Measurements from ENCODE around the gene BEND7. TPM values are rescaled to one million over a fixed set of nuclear protein-coding genes. Genes with fewer than 3 reads are reported as not detected.

The BEND7 gene
- total RNA-seq, 1 experiment from 2014 or later = 1.7 TPM

GRCh38 chr10:13396369-13396768, 132.4 kb downstream of the BEND7 start:
- POLR2A ChIA-PET (ENCODE audit: unreplicated experiment) = no interaction called here

GRCh38 chr10:13395540-13395939, 133.3 kb downstream of the BEND7 start:
- Histone ChIP-seq H3K36me3 (ENCODE audit: low read depth) (no peaks in the 10 kb centered on the region), H4K20me1 (ENCODE audit: insufficient read depth) (no peaks in the 10 kb centered on the region), H3K4me3 (no peak overlapping the region), H3K9me2 (ENCODE audit: insufficient read depth) (no peaks in the 10 kb centered on the region), H3K4me2 (no peak overlapping the region), H3K27ac (no peak overlapping the region), H2AFZ (no peak overlapping the region), H3K27me3 (ENCODE audit: insufficient read depth, low read depth) (peaks cover 22% of the 10 kb centered on the region), H3K79me2 (ENCODE audit: low read depth) (no peaks in the 10 kb centered on the region), H3F3A (ENCODE audit: insufficient read depth, low read depth) (no peaks in the 10 kb centered on the region), H3K4me1 (replicated peaks; ENCODE audit: insufficient read depth) (no peaks in the 10 kb centered on the region), H3K9me3 (ENCODE audit: insufficient read depth, low read depth) (no peaks in the 10 kb centered on the region)
- TF ChIP-seq CTCF (conservative IDR thresholded peaks at IDR 0.05) = no peak
- no peak for TF ChIP-seq EZH2 (IDR thresholded peaks at IDR 0.05; ENCODE audit: low read depth)
- POLR2A ChIA-PET (ENCODE audit: unreplicated experiment) = no interaction called here
- no TSS peak for BruUV-seq (replicated peaks)
- DNase-seq = no peak
- intact Hi-C loops (cut with micrococcal nuclease; ENCODE audit: unreplicated experiment) = no loop called here
- CTCF ChIA-PET = no interaction called here

More at GRCh38 chr10:13396369-13396768, 132.4 kb downstream of the BEND7 start:
- H3K4me3 ChIP-seq = no peak overlapping the region
- no peaks in the 10 kb centered on the region for H3K79me2 ChIP-seq (ENCODE audit: low read depth)
- no peaks in the 10 kb centered on the region for H3K9me3 ChIP-seq (ENCODE audit: insufficient read depth, low read depth)
- intact Hi-C loops (cut with micrococcal nuclease; ENCODE audit: unreplicated experiment) = no loop called here
- H3K27me3 ChIP-seq (ENCODE audit: insufficient read depth, low read depth) = peaks cover 26% of the 10 kb centered on the region
- no peaks in the 10 kb centered on the region for H4K20me1 ChIP-seq (ENCODE audit: insufficient read depth)
- no TSS peak for BruUV-seq (replicated peaks)
- no peaks in the 10 kb centered on the region for H3K9me2 ChIP-seq (ENCODE audit: insufficient read depth)
- no peak overlapping the region for H3K27ac ChIP-seq
- H3K36me3 ChIP-seq (ENCODE audit: low read depth) = no peaks in the 10 kb centered on the region
- CTCF ChIA-PET = no interaction called here
- no peak for DNase-seq
- TF ChIP-seq CTCF (conservative IDR thresholded peaks at IDR 0.05) = no peak
- no peak for TF ChIP-seq EZH2 (IDR thresholded peaks at IDR 0.05; ENCODE audit: low read depth)
- no peaks in the 10 kb centered on the region for H3K4me1 ChIP-seq (replicated peaks; ENCODE audit: insufficient read depth)
- H3F3A ChIP-seq (ENCODE audit: insufficient read depth, low read depth) = no peaks in the 10 kb centered on the region
- H3K4me2 ChIP-seq = no peak overlapping the region
- H2AFZ ChIP-seq = no peak overlapping the region

- CTCF ChIA-PET = no interaction called here
- Histone ChIP-seq H3K4me1 (replicated peaks; ENCODE audit: insufficient read depth) (no peaks in the 10 kb centered on the region), H3K9me2 (ENCODE audit: insufficient read depth) (no peaks in the 10 kb centered on the region), H2AFZ (no peak overlapping the region), H3K36me3 (ENCODE audit: low read depth) (no peaks in the 10 kb centered on the region), H3K4me2 (no peak overlapping the region), H3K27ac (no peak overlapping the region), H4K20me1 (ENCODE audit: insufficient read depth) (no peaks in the 10 kb centered on the region), H3K4me3 (no peak overlapping the region), H3F3A (ENCODE audit: insufficient read depth, low read depth) (no peaks in the 10 kb centered on the region), H3K79me2 (ENCODE audit: low read depth) (no peaks in the 10 kb centered on the region), H3K27me3 (ENCODE audit: insufficient read depth, low read depth) (peaks cover 32% of the 10 kb centered on the region), H3K9me3 (ENCODE audit: insufficient read depth, low read depth) (no peaks in the 10 kb centered on the region)
- TF ChIP-seq CTCF (conservative IDR thresholded peaks at IDR 0.05) = no peak
- TF ChIP-seq EZH2 (IDR thresholded peaks at IDR 0.05; ENCODE audit: low read depth) = no peak
- DNase-seq = no peak
- POLR2A ChIA-PET (ENCODE audit: unreplicated experiment) = no interaction called here
- intact Hi-C loops (cut with micrococcal nuclease; ENCODE audit: unreplicated experiment) = no loop called here
- BruUV-seq (replicated peaks) = no TSS peak
Observed at GRCh38 chr10:13393640-13394039, 135.2 kb downstream of the BEND7 start.

All from PC-9 (cell line).